Measurements from ENCODE around the gene ST3GAL3. TPM values are rescaled to one million over a fixed set of nuclear protein-coding genes. Genes with fewer than 3 reads are reported as not detected.

The ST3GAL3 gene
- total and polyA plus RNA-seq, 10 of the 15 experiments (the other 5 are each of a cell fraction or from before 2014, with no cell fraction given): 1.2 to 19.3 (median 11.0) TPM

- in situ Hi-C loops (cut with MboI): no loop called here
- peak overlapping the region; percentile 25; the same call in 1 of the 2 replicates for H3K9ac ChIP-seq (ENCODE audit: control insufficient read depth, insufficient read depth, low read length)
- POLR2A ChIA-PET: interaction anchor here (0.6 to 1.4 kb wide), 5 partner anchors 10 to 178 kb away, joined by 3 to 5 read pairs (median 3); partner anchors contain the start of gene SLC6A9
- H3K36me3 ChIP-seq (ENCODE audit: control insufficient read depth in 2 of 2, insufficient read depth in 2 of 2, low read length in 1 of 2): no peaks in the 10 kb centered on the region
- peak; percentile 87 for FAIRE-seq
- CTCF ChIA-PET: interaction anchor here (0.9 to 2.7 kb wide), 5 partner anchors 8 to 89 kb away, joined by 3 to 29 read pairs (median 5); partner anchors contain the start of gene ARTN
- intact Hi-C loops (cut with micrococcal nuclease; ENCODE audit: unreplicated experiment): no loop called here
- WGBS (ENCODE audit: insufficient coverage, insufficient replicate concordance, low lambda C conversion rate, missing lambda C conversion rate): 29% methylated on average over 7 of the region's 7 CpGs
- peaks cover 13% of the 10 kb centered on the region for H3K4me1 ChIP-seq (ENCODE audit: control insufficient read depth, insufficient read depth, low read length)
- peak; percentile 92 for ATAC-seq
- no peaks in the 10 kb centered on the region for H3K79me2 ChIP-seq (ENCODE audit: control insufficient read depth, insufficient read depth, low read length)
- H3K27me3 ChIP-seq (replicated peaks in 1 of 2; ENCODE audit: control insufficient read depth in 2 of 2, insufficient read depth in 2 of 2, low read length in 1 of 2): no peaks in the 10 kb centered on the region
- BruUV-seq (replicated peaks): no TSS peak
- no peaks in the 10 kb centered on the region for H4K20me1 ChIP-seq (ENCODE audit: control insufficient read depth, insufficient read depth)
- H3K9me3 ChIP-seq (replicated peaks; ENCODE audit: control insufficient read depth, insufficient read depth, low read length): no peaks in the 10 kb centered on the region
- H2AFZ ChIP-seq (ENCODE audit: control insufficient read depth, low read depth, low read length): peak overlapping the region; percentile 75
- peak overlapping the region; percentile 26; the same call in 1 of the 2 replicates for H3K4me3 ChIP-seq
- SMC1A ChIA-PET (ENCODE audit: uncharacterized antibody, unreplicated experiment): interaction anchor here (0.8 to 2.8 kb wide), 14 partner anchors 9 to 90 kb away, joined by 3 to 19 read pairs (median 7); no protein-coding TSS in a partner anchor
- peak overlapping the region; percentile 67 for H3K27ac ChIP-seq (ENCODE audit: control insufficient read depth, insufficient read depth)
- peak overlapping the region; percentile 42; the same call in 1 of the 2 replicates for H3K4me2 ChIP-seq (ENCODE audit: control insufficient read depth, insufficient read depth)
- RAD21 ChIA-PET (ENCODE audit: unreplicated experiment): interaction anchor here (0.7 to 3.0 kb wide), 5 partner anchors 15 to 135 kb away, joined by 3 to 24 read pairs (median 12); no protein-coding TSS in a partner anchor
- peak; percentile 87 for DNase-seq (ENCODE audit: low read depth, low spot score)
- TF ChIP-seq MYB (IDR thresholded peaks at IDR 0.05; ENCODE audit: borderline replicate concordance, low read depth, low read length): no peak
- TF ChIP-seq NFYA (IDR thresholded peaks at IDR 0.05; ENCODE audit: borderline replicate concordance, low read depth, low read length): no peak
- TF ChIP-seq E4F1 (IDR thresholded peaks at IDR 0.05; ENCODE audit: borderline replicate concordance, partially characterized antibody): no peak
- TF ChIP-seq WRNIP1 (IDR thresholded peaks at IDR 0.05; ENCODE audit: borderline replicate concordance, low read depth, low read length): no peak
- no peak for TF ChIP-seq POLR2AphosphoS2 (IDR thresholded peaks at IDR 0.05; ENCODE audit: low read depth, low read length)
- TF ChIP-seq BMI1 (IDR thresholded peaks at IDR 0.05; ENCODE audit: borderline replicate concordance): no peak
- TF ChIP-seq HDAC6 (IDR thresholded peaks at IDR 0.05; ENCODE audit: unreplicated experiment): no peak
- TF ChIP-seq GATAD2B (conservative IDR thresholded peaks at IDR 0.05; ENCODE audit: low read depth): no peak
- no peak for TF ChIP-seq ZBTB40 (IDR thresholded peaks at IDR 0.05; ENCODE audit: borderline replicate concordance)
- TF ChIP-seq RUNX3 (IDR thresholded peaks at IDR 0.05; ENCODE audit: low read length): peak; percentile 65
- TF ChIP-seq IKZF1 (conservative IDR thresholded peaks at IDR 0.05): 0 out of 2 replicates have a peak, but pooled peaks have one; percentile 22
- TF ChIP-seq BCL11A (IDR thresholded peaks at IDR 0.05; ENCODE audit: low read depth, low read length): 0 out of 2 replicates have a peak, but pooled peaks have one; percentile 18
These were observed 146.0 kb downstream of the ST3GAL3 start for GRCh38 chr1:43853161-43853921.

Data from GM12878 (cell line).